Epithelial cell of prostate (primary cell): ENCODE measurements around the gene MUC5AC.

Experiments
- DNase-seq: peaks from one replicate; pipeline ENCODE4 v3.0.0-alpha.2; 2011; ENCODE audit warnings: low read depth, low spot score
- H3K27ac ChIP-seq: fragments of 450-650 bp; 2 replicates; pipeline ENCODE4 v1.5.1; 2017; ENCODE audit warnings: mild to moderate bottlenecking

Gene MUC5AC

GRCh38 chr11:1120532-1121330, 37.0 kb upstream of the MUC5AC start:
- H3K27ac ChIP-seq: no peak overlapping the region
- DNase-seq: no peak

DNA sequence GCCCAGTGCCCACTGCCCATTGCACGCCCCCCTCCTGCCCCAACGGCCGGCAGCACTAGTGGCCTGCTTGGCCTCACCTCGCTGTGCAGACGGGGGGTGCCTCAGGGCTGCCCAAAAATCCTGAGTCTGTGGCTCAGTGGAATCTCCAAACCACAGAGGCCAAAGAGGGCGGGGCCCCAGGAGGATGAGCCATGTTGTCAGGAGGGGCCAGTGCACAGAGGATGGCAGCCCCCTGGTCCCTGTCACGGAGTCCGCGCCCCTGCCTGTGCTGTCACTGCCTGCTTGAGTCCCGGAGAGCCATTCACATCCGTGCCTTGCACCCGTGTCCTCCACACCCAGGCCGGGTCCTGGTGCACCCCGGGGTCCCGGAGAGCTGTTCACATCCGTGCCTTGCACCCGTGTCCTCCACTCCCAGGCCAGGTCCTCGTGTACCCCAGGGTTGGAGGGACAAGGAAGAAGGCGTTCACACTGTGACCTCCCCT, 36.4 kb upstream of the MUC5AC start:
- no peak for DNase-seq
- H3K27ac ChIP-seq: no peak overlapping the region

DNA sequence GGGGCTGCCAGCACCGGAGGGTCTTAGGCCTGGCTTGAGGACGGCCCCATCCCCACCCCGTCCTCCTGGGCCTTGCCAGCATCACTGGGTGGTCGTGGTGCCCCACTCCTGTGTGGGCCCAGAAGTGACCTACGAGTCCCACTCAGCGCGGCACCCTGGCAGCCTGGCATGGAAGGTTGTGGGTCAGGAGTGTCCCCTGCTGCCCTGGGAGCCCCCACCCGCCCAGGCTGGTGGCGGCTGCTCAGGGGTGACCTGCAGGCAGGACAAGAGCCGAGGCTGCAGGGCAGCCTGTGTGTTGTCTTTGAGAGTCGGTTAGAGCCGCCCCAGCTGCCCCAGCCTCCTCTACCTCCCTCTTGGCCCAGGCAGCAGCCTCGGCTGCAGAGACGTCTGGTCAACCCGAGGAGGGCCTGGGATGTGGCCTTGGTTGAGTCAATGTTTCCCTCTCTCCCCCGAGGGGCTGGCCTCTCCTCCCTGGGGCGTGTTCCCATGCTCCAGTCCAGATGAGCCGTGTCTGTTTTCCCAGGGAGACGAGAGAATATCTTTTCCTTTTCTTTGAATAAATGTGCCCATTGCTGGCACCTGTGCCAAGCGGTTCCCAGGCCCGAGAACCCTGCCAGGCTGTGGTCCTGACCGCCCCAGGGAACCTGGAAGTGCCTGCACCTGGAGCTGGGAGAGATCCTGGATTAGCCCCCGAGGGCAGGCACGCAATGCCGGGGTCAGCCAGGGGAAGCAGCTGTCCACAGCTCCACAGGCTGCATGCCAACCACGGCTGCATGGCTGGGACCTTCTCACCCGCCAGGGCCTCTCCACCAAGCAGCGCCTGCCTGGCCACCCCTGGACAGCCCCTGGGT, 35.7 kb upstream of the MUC5AC start:
- no peak for DNase-seq
- H3K27ac ChIP-seq: no peak overlapping the region

- no peak overlapping the region for H3K27ac ChIP-seq
- DNase-seq: no peak
Observed at GRCh38 chr11:1122664-1123002, 35.1 kb upstream of the MUC5AC start.

GRCh38 chr11:1123970-1124369, 33.8 kb upstream of the MUC5AC start:
- H3K27ac ChIP-seq: no peak overlapping the region
- DNase-seq: no peak

- DNase-seq: no peak
- H3K27ac ChIP-seq: no peak overlapping the region
Observed at GRCh38 chr11:1125803-1126202, 31.9 kb upstream of the MUC5AC start.

DNA sequence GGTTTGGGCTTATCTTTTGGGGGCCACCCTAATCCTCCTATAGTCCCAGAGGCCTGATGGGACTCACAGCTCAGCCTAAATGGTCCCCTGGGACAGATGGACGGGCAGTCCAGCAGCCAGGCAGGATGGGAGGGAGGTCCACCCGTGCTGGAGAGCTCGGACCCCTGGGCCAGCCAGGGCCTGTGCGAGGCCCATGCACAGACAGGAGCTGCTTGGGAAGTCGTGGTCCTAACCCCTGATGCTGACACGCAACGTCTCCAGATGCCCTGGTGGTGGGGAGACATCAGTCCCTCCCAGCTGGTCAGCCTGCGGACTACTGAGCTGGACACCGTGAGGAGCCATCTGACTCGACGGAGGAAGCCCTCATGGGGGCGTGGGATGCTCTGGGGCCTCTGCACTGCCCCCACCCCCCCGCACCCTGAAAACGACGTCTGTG, 31.2 kb upstream of the MUC5AC start:
- DNase-seq: no peak
- no peak overlapping the region for H3K27ac ChIP-seq

DNA sequence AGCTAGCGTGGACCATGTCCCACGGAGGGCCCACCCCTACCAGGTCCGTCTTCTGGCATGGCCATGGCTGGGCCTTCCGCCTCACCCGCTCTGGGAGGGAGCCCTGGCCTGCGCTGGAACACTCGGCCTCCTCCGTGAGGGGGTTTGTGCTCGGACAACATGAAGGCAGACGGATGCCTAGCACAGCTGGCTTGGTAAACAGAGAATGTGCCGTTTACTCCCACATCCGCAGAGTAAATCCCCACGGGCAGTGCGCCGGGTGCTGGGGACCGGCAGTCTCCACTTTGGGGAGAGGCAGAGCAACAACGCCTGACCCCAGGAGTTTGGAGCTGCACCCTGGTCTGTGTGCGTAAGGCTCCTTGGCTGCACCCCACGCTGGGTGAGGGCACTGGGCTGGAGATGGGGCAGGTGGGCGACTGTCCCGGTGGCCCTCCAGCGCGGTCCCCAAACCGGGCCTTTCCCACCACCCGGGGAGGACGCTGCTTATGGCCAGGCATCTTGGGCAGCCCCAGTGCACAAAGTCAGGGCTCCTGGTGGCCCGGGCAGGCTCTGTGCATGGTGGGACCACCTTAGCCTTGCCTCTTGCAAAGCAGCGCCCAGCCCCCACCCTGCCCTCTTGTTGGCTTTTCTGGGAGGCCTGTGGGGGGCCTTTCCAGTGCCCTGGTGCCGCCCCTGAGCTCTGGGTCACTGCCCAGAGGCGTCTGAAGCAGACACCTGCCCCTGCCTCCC, 30.7 kb upstream of the MUC5AC start:
- no peak overlapping the region for H3K27ac ChIP-seq
- DNase-seq: no peak

DNA sequence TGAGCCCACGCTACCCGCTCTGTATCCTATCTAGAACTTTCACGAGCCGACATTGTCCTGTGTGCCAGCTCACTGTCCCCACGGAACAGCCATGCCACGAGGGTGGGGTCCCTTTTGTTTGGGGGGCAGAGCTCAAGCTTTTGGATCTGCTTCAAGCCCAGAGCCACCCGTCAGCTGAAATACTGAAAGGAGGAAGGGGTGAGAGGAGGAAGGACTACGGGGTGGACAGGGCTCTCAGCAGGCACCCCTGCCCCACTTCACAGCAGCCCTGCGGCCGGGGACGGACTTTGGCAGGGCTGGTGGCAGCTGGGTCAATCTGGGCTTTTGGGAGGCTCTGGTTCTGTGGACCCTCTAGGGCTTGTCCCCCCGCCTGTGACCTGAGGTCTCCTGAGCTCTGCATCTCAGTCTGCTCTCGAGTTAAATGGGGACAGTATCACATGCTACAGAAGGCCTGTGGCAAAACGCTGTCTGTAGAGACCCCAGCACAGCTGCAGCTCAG, 30.0 kb upstream of the MUC5AC start:
- no peak overlapping the region for H3K27ac ChIP-seq
- DNase-seq: no peak

DNA sequence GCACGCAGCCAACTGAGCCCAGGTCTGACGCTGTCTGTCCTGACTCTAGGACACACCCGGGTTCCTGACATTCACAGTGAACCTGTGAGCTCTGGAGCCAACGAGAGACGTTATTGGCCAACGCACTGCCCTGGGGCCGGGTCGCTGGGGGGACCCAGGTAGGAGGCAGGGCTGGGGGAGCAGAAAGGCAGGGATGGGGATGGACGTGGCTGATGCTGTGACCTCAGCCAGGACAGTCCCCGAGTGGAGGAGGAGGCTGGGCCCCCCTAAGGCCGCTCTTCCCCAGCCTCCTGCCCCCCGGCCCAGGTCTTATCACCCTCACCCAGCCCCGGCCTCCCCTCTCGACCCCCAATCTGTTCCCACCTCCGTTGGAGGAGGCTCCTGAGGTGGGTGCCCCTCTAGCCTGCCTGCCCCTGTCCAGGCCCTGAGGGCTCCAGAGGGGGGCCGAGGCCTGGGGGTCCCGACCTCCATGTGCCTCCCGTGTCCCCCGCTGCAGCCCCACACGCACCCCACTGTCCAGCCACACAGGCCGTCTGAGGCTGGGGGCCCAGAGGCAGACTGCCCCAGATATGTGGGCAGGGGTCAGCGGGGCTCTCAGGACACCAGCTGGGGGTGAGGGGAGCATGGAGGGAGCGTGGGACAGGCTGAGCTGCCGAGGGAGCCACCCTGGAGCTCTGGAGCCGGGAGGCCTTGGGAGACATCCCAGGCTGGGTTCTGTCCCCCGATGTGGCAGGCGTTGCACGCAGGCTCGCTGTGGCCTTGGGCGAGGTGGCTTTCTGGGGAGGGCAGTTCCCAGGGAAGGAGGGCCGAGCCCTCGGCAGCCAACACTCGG, 29.2 kb upstream of the MUC5AC start:
- H3K27ac ChIP-seq: no peak overlapping the region
- DNase-seq: no peak

- DNase-seq: no peak
- no peak overlapping the region for H3K27ac ChIP-seq
Observed at GRCh38 chr11:1129143-1129610, 28.6 kb upstream of the MUC5AC start.

DNA sequence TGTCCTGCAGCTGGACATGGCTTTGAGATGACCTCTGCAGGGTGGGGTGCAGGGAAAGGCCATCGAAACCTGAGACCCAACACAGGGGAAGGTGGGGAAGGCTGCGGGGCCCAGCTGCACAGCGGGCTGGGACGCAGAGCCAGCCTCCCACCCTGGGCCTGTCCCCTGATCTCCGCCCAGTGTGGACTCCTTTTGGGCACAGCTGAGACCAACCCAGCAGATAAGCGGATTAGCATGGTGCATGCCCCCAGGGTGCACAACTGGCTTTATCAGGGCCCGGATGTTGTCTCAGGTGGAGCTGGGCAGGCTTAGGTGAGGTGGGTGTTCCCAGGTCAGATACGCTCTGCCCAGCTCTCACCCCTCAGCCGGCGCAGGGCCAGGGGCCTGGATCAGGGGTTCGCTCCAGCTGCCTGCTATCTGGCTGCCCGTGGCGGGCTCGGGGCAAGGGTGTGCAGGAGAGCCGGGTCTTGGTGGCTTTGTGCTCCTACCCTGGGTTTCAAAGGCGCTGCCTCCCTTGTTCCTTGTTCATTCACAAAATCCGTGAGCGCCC, 28.1 kb upstream of the MUC5AC start:
- H3K27ac ChIP-seq: no peak overlapping the region
- no peak for DNase-seq

GRCh38 chr11:1130276-1131032, 27.3 kb upstream of the MUC5AC start:
- H3K27ac ChIP-seq: no peak overlapping the region
- DNase-seq: no peak

- DNase-seq: no peak
- no peak overlapping the region for H3K27ac ChIP-seq
Observed at GRCh38 chr11:1131033-1131911, 26.5 kb upstream of the MUC5AC start.

GRCh38 chr11:1134848-1135445, 22.8 kb upstream of the MUC5AC start:
- no peak for DNase-seq
- no peak overlapping the region for H3K27ac ChIP-seq

DNA sequence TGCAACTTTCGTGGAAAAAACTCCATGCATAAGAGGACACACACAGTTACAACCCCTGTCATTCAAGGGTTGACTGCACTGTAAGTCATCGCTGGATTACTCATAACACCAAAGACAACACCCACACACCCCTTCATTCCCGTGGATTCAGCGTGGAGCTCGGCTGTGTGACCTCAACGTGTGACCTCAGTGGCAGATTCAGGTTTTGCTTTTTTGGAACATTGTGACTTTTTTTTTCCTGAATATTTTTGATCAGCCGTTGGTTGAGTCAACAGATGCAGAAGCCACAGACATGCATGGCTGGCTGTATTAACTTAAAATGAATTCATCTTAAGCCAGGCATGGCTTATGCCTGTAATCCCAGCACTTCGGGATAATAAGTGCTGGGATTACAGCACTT, 19.7 kb upstream of the MUC5AC start:
- H3K27ac ChIP-seq: no peak overlapping the region

GRCh38 chr11:1139441-1140083, 18.2 kb upstream of the MUC5AC start:
- H3K27ac ChIP-seq: no peak overlapping the region
- DNase-seq: no peak

More for the DNA sequence above, 19.7 kb upstream of the MUC5AC start:
- DNase-seq: no peak
